ENCODE measurements around the gene ALDH3A1.

- TF ChIP-seq TOE1 (IDR thresholded peaks at IDR 0.05; ENCODE audit: borderline replicate concordance): no peak
- TF ChIP-seq TOE1 (CRISPR knock-in tag; IDR thresholded peaks at IDR 0.05; ENCODE audit: borderline replicate concordance, low read depth): no peak
- no peak for TF ChIP-seq ZNF699 (CRISPR knock-in tag; IDR thresholded peaks at IDR 0.05; ENCODE audit: insufficient replicate concordance)
- no peak for TF ChIP-seq JUN (IDR thresholded peaks at IDR 0.05; ENCODE audit: borderline replicate concordance, low read depth, low read length)
- TF ChIP-seq JUN (CRISPR knock-in tag; IDR thresholded peaks at IDR 0.05; ENCODE audit: borderline replicate concordance): no peak
- TF ChIP-seq CTCF (IDR thresholded peaks at IDR 0.05 in 2 of 3, conservative IDR thresholded peaks at IDR 0.05 in 1 of 3; ENCODE audit: insufficient read depth in 2 of 3, low read depth in 1 of 3, low read length in 3 of 3): no peak
- no peak for TF ChIP-seq ZNF274 (IDR thresholded peaks at IDR 0.05; ENCODE audit: borderline replicate concordance, low read depth, low read length)
- no peak for TF ChIP-seq ZNF507 (tag; conservative IDR thresholded peaks at IDR 0.05)
Measured at GRCh38 chr17:19743101-19744100, 4.7 kb downstream of the ALDH3A1 start.

Data from K562 (cell line).